Stimulated activated CD8-positive, alpha-beta memory T cell treated with anti-CD3 and anti-CD28 coated beads, Interleukin-12 subunit alpha, Interleukin-12 subunit beta, amount 100 ng/mL, for 1 hour (primary cell): Measurements from ENCODE around the gene ALG6.
"Not testable (repeated sequence)": the region's sequence is repeated elsewhere in the genome, so short reads cannot be mapped to it uniquely, and the experiment has no call there.

Experiments
- DNase-seq: peaks from one replicate; pipeline ENCODE4 v3.0.0-alpha.2; 2020; ENCODE audit warnings: low read depth

Gene ALG6

GRCh38 chr1:63328781-63329180 lies 38.6 kb upstream of the ALG6 start:
- no peak for DNase-seq

GRCh38 chr1:63329621-63330330 lies 37.7 kb upstream of the ALG6 start:
- DNase-seq, result no peak

GRCh38 chr1:63330331-63330916 lies 37.0 kb upstream of the ALG6 start:
- no peak for DNase-seq

DNA sequence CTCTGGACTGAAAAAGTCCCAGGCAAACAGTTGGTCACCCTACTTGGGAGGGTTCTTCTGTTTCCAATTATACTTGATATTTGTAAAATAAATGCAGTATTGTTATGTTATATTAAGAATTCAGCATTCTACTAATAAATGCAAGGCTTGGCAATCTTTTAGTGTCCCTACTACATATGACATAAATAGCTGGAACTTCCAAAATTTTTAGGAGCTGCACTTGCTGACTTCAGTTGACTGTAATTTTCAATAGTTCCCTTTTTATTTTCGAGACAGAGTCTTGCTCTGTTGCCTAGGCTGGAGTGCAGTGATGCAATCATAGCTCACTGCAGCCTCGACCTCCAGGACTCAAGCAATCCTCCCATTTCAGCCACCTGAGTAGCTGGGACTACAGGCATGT lies 25.0 kb upstream of the ALG6 start:
- no peak for DNase-seq

DNA sequence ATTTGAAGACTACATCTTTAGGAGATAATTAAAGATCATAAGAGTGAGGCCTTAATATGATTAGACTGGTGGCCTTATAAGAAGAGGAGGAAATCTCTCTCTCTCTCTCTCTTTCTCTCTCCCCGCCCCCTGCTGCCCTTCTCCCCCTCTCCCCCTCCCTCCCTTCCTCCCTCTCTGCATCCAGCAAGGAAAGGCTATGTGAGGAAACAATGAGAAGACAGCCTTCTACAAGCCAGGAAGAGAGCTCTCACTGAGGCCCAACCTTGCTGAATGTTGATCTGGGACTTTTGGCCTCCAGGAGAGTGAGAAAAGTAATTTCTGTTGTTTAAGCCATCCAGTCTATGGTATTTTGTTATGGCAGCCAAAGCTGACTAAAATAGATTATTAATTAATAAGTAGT lies 23.5 kb upstream of the ALG6 start:
- no peak for DNase-seq

DNA sequence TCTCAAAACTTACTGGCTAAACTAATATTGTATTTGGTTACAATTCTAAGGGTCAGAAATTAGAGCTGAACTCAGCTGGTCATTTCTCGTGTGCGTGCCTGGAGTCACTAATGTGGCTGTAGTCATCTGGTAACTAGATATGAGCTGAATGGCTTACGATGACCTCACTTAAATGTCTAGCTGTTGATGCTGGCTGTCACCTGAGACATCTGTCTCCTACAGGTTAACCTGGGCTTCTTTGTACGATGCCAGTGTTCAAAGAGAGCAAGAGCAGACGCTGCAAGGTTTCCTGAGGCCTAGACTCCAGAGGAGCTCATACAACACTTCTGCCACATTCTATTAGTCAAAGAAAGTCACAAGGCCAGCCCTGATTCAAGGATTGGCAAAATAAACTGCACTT lies 17.1 kb upstream of the ALG6 start:
- no peak for DNase-seq

- no peak for DNase-seq
Measured at GRCh38 chr1:63352736-63353135, 14.7 kb upstream of the ALG6 start.

- not testable (repeated sequence) for DNase-seq
Measured at GRCh38 chr1:63356234-63356633, 11.2 kb upstream of the ALG6 start.

DNA sequence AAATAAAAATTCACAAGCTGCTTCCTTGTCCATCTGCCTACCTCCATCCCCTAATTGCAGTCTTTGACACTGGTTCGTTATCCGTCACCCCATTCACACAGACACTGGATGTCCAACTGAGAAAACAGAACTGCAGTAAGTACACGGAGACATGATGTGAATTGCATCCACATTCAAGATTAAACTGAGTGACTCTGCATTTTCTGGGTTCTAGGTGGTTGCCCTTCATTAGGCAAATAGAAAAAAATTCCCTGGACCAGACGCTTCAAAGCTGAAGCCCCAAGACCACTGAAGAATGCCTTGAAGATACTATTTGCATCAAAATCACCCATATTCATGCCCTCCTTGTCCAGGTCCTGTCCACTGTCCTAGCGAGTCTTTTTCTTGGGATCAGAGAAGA lies 7.9 kb upstream of the ALG6 start:
- no peak for DNase-seq

DNA sequence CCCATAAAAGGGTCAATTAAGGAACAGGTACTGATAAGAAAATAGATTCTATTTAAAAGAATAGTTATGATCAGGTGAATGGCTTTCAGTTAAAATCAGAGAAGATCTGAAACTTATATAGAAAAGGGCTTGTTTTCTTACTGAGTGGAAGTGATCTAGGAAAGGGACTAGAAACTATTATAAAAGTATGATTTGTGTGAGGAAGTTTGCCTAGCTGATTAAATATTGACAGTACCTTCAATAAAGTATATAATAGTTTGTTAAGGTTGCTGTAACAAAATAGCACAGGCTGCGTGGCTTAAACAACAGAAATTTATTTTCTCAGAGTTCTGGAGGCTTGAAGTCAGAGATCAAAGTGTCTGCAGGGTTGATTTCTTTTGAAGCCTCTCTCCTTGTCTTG lies 5.4 kb upstream of the ALG6 start:
- no peak for DNase-seq

- DNase-seq, result no peak
Measured at GRCh38 chr1:63362578-63362977, 4.8 kb upstream of the ALG6 start.

DNA sequence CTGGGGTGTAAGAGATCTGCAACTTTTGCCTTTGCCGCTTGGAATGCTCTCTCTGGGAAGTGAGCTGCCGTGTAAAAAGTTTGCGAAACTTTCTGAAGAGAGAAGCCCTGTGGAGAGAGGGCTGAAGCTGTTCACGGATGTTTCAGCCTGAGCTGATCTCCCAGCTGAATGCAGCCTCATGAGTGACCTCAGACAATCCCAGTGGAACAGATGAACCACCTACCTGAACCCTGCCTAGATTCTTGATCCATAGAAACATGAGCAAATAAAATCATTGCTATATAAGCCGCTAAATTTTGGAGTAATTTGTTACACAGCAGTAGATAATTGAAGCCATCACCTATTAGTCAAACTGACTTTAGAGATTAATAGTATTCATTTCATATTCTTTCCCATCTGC lies 4.4 kb upstream of the ALG6 start:
- no peak for DNase-seq

DNA sequence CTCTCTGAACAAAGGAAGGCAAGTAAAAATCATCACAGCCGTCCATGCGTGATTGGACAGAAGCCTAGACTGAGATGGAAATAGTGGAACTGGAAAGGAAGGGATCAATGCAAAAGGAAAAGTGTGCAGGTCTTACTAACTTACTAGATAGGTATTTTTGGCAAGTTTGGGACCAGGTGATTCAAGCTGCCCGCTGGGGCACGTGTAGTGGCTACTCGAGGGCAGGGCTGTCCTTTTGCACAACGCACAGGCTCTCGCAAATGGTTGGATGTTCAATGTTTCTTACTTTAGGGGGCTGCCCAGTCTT lies 566 bp upstream of the ALG6 start:
- DNase-seq, result no peak

GRCh38 chr1:63368131-63368530 lies 704 bp downstream of the ALG6 start:
- no peak for DNase-seq

GRCh38 chr1:63379583-63379982 lies 12.2 kb downstream of the ALG6 start:
- no peak for DNase-seq

GRCh38 chr1:63381741-63382140 lies 14.3 kb downstream of the ALG6 start:
- no peak for DNase-seq

GRCh38 chr1:63401945-63402344 lies 34.5 kb downstream of the ALG6 start:
- no peak for DNase-seq

DNA sequence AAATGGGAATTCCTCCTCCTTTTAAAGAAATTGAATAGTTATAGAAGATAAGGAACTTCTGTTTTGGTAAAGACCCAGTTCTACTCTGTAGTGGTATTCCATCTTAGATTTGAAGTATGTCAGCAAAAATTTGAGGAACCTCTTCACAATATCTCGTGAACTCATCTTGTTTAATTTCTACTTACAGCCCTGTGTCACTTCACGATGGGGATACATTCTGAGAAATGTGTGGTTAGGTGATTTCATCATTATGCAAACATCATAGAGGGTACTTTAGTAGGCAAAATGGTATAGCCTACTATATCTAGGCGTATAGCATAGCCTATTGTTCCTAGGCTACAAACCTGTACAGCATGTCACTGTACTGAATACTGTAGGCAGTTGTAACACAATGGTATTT lies 36.0 kb downstream of the ALG6 start:
- no peak for DNase-seq

GRCh38 chr1:63405021-63405420 lies 37.6 kb downstream of the ALG6 start:
- DNase-seq, result no peak

- no peak for DNase-seq
Measured at GRCh38 chr1:63405987-63406386, 38.6 kb downstream of the ALG6 start.

DNA sequence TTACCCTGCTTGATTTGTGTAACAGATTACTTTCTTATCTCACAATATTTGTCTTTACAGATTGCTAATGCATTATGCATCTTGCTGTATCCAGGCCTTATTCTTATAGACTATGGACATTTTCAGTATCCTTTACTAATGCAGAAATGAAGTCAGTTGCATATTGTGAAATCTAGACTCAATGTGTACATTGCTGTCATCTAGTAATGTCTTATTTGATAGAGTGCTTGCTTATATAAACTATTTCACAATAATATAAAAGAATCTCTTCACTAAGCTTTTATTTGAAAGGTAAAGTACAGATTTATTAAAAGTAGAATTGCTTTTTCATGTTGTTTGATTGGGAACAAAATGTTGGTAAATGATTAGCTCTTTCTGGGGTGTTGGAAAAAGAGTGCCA lies 39.6 kb downstream of the ALG6 start:
- no peak for DNase-seq

DNA sequence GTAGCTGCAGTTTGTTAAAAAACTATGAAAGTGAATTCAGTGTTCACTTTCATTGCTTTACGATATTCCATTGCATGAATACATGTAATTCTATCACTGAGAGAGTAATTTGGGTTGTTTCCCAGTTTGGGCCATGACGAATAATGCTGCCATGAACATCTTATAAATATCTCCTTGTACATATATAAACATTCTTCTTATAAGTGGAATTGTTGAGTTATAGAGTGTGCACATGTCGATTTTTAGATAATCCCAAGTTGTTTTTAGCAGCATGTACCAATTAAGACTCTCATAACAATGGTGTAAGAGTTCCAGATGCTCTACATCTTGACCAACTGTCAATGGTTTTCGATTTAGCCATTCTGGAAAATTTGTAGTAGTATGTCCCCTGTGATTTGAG lies 40.9 kb downstream of the ALG6 start:
- no peak for DNase-seq

- no peak for DNase-seq
Measured at GRCh38 chr1:63411066-63411465, 43.6 kb downstream of the ALG6 start.

DNA sequence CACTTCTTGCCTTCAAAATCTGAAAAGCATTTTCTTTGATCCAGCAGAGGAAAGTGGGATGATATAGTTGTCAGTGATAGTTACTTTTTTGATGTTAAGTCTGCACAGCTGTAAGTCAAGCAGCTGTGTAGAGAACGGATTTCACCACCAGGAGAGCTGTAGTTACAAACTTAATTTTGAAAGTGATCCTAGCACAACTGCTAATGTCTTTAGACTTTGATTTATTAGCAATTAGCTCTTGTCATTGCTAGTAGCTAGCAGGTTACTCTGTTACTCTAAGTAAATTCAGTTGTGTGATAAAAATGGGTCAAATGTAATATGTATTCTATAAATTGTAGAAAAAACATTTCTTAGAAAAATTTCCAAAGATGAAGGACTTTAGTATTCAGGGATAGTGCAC lies 46.0 kb downstream of the ALG6 start:
- DNase-seq, result no peak
